Esophagus muscularis mucosa (tissue), 3 donors: ENCODE results near the gene SUPT4H1.

Experiments
- CTCF ChIP-seq, 3 experiments: fragments of 200-600 bp in 2 of 3; fragments of 450-650 bp in 1 of 3; sonication (generic) in 2 of 3; IDR thresholded peaks; one replicate each; pipeline ENCODE4 v1.5.1; 2017 to 2019; ENCODE audit warnings: antibody characterized with exemption in 3 of 3, mild to moderate bottlenecking in 2 of 3, moderate library complexity in 1 of 3
- POLR2A ChIP-seq: fragments of 450-650 bp; IDR thresholded peaks from one replicate; pipeline ENCODE4 v1.6.1; 2017; ENCODE audit warnings: antibody characterized with exemption, moderate library complexity, mild to moderate bottlenecking, low read depth

- TF ChIP-seq CTCF (IDR thresholded peaks at IDR 0.05): no peak
- TF ChIP-seq POLR2A: no peak
Observed at GRCh38 chr17:58302171-58302918, 49.7 kb downstream of the SUPT4H1 start.
